SH-SY5Y (cell line): Measurements from ENCODE around the gene COL6A3.

Source experiments
- GATA2 ChIP-seq: IDR thresholded peaks from 2 replicates; pipeline ENCODE4 v1.6.1; 2011; ENCODE audit warnings: mild to moderate bottlenecking, low read depth, low read length
- GATA3 ChIP-seq: IDR thresholded peaks from 2 replicates; pipeline ENCODE4 v1.6.1; 2011; ENCODE audit warnings: low read depth, mild to moderate bottlenecking, low read length, moderate library complexity

COL6A3 gene

GRCh38 chr2:237413777-237414661 is at the start of gene COL6A3:
Gene COL6A3, minus strand, starts transcription at chr2:237414164. Its CDS starts 17,347 bp downstream, at chr2:237396817.
- no peak for TF ChIP-seq GATA2
- TF ChIP-seq GATA3, result no peak

DNA sequence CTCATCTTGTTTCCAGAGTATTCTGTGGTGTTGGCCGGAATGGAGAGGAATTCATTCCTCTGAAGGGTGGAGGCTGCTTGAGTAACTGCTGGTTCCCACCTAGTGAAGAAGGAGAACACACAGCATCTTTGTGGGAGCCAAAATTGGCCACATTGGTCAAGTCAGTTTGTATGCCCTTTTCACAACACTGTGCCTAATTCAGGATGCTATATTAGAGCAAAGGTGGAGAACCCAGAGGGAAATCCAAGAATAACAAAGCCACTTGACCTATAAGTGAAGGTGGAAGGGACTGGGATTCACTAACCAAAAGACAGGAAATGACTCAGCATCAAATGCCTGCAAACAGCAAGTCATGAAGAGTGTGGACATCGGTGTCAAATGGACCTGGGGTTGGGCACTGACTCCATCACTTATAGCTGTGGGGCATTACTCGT is 45.8 kb upstream of the COL6A3 start:
- no peak for TF ChIP-seq GATA3
- TF ChIP-seq GATA2, result no peak

DNA sequence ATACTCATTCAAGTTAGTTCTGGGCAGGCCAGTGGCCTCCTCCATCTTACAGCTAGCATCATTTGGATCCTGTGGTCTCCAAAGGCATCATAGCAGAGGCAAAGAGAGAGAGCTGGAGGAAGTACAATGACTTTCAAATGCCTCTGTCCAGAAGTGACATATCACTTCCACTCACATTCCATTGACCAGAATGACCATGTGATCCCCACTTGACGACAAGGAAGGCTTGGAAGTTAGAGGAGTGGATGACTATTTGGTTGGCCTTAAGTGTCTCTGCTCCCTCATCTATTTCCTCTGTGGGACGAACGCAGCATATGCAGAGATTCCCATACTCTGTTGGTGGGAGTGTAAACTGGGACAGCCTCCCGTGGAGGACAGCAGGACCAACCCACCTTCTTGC is 45.3 kb upstream of the COL6A3 start:
- TF ChIP-seq GATA2 (no peak), GATA3 (no peak)

GRCh38 chr2:237458519-237458918 is 44.6 kb upstream of the COL6A3 start:
- TF ChIP-seq GATA2, result no peak
- TF ChIP-seq GATA3, result no peak

GRCh38 chr2:237457388-237457941 is 43.5 kb upstream of the COL6A3 start:
- TF ChIP-seq GATA3 (no peak), GATA2 (no peak)

DNA sequence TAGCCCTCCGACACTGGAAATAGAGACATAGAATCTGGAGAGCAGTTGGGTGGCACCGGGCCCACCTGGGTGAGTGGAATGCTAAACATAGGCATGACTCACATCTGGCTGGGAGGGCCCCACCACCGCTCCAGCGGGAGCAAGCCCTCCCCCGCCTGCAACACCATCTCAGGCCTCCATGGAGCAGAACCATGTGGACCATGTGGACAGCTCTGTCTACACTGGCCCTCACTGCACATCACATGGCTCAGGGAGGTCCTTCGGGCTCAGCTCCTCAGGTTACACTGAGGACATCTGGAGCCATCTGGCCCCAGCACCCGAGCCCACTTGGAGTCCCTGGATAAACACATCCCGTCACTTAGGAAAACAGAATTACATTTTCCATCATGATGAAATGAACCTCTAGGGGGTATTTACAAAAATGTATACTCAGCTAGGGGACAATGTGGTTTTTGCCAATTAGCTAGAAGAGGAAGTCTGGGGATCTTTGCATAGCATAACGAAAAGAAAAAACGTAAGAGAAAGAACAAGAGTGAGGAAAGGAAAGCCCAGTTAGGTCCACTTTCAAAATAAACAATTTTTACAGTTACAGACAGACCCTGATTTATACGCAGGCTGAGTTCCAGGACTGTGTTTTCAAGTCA is 42.4 kb upstream of the COL6A3 start:
- TF ChIP-seq GATA2, result no peak
- TF ChIP-seq GATA3, result no peak

- TF ChIP-seq GATA3 (no peak), GATA2 (no peak)
Measured at GRCh38 chr2:237455764-237456163, 41.8 kb upstream of the COL6A3 start.

- no peak for TF ChIP-seq GATA2
- no peak for TF ChIP-seq GATA3
Measured at GRCh38 chr2:237453671-237454070, 39.7 kb upstream of the COL6A3 start.

GRCh38 chr2:237452861-237453260 is 38.9 kb upstream of the COL6A3 start:
- TF ChIP-seq GATA3 (no peak), GATA2 (no peak)

DNA sequence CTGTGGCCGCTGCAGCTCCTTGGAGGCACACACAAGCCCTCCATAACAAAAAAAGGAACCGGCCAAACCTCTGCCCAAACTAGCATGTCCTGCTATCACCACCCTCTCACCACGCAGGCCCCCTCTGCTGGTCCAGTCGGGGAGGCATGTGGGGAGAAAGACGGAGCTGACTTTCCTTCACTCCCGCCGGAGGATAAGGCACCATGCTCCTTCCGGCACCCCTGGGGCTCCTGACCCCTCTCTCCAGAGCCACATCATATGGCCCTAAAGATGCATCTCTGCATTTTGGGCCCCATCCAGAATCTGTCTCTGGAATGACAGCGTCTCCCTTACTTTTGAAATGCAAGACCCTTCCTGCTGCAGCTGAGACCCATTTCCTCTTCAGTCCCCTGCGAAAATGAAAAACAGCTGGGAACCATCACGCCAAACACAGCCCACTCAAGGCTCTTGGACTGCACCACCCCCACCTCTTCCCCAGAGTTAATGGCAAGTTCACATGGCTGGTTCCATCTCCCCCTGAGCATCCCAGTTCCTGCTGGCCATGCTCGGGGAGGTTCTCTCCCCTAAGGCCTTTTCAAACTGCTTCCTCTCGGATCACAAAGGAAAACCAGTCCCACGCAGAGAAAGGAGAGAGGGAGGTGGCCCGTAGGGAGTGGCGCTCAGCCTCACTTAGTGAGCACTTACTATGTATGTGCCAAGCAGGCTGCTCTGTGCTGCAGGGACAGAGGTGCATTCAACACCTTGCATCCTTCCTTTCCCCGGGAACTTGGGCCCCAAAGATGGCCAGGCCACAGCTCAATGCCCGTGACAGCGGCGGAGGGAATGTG is 37.9 kb upstream of the COL6A3 start:
- TF ChIP-seq GATA3 (no peak), GATA2 (no peak)

DNA sequence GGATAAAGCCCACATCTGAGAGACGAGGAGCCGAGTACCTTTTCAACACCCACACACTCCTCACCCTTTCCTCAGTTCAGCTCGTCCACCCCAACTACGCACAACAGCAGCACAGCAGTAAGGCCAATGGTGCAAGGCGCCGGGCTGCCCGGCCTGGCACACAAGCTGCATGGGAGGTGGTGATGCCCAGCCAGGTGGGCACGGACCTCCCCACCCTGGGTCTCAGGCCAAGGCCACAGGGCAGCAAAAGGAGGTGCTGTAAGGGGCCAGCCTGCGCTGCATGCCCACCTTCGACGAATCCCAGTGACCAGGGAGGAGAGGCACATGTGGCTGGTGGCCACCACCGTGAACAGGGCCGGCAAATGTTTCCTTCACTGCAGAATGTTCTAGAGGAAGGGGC is 36.6 kb upstream of the COL6A3 start:
- no peak for TF ChIP-seq GATA2
- TF ChIP-seq GATA3, result no peak

GRCh38 chr2:237450108-237450507 is 36.1 kb upstream of the COL6A3 start:
- TF ChIP-seq GATA2, result no peak
- TF ChIP-seq GATA3, result no peak

GRCh38 chr2:237449193-237449881 is 35.4 kb upstream of the COL6A3 start:
- no peak for TF ChIP-seq GATA3
- TF ChIP-seq GATA2, result no peak
